Motor neuron (in vitro differentiated cells): Measurements from ENCODE around the gene COX10. TPM values are rescaled to one million over a fixed set of nuclear protein-coding genes. Genes with fewer than 3 reads are reported as not detected.

Source experiments
- ATAC-seq, 8 experiments: fragments of 200-7000 bp; cut with Tn5 transposase; replicated peaks in 6 of 8; 2 replicates each; pipeline ENCODE4 v1.8.0; 2021; ENCODE audit warnings: mild to moderate bottlenecking in 8 of 8, moderate library complexity in 8 of 8
- H3K27ac ChIP-seq, 2 donors: fragments of 250-450 bp; sonication (Bioruptor Pico); 2 replicates each; pipeline ENCODE4 v1.9.0; 2021; ENCODE audit warnings: antibody characterized with exemption in 2 of 2, mild to moderate bottlenecking in 2 of 2, moderate library complexity in 1 of 2
- H3K4me1 ChIP-seq, 2 donors: fragments of 250-450 bp; sonication (Bioruptor Pico); replicated peaks in 1 of 2; 2 replicates each; pipeline ENCODE4 v1.6.1; 2021; ENCODE audit warnings: antibody characterized with exemption in 2 of 2, mild to moderate bottlenecking in 2 of 2, moderate library complexity in 1 of 2
- H3K4me3 ChIP-seq, 5 donors: fragments of 250-450 bp; sonication (Bioruptor Pico); 2 replicates each; pipeline ENCODE4 v1.9.0; 2021; ENCODE audit warnings: antibody characterized with exemption in 5 of 5, mild to moderate bottlenecking in 5 of 5, moderate library complexity in 4 of 5
- WGBS, 10 experiments: fragments of 450-650 bp; shearing (Covaris generic); methylation state at CpG; one replicate each; pipeline ENCODE4 v1.0.0; 2022; 5-methylcytosine and 5-hydroxymethylcytosine counted together
- in situ Hi-C, 9 experiments: fragments of 400-800 bp; cut with MboI; loops; one replicate each; pipeline ENCODE4 v1.15.0; 2021; ENCODE audit warnings: low sequenced_read_pairs in 9 of 9, low pct_unique_long_range_greater_than_20kb in 2 of 9; ENCODE audit not compliant: unreplicated experiment in 9 of 9
- total RNA-seq, 8 experiments: library from RNA; unstranded; fragments of 300-600 nt; gene quantifications; 2 replicates each; pipeline versions ENCODE4 v1.2.3 to v1.2.4, GENCODE V29; 2022

The COX10 gene
- total RNA-seq, 8 experiments from 2014 or later: 13.8 to 31.6 (median 18.8) TPM

DNA sequence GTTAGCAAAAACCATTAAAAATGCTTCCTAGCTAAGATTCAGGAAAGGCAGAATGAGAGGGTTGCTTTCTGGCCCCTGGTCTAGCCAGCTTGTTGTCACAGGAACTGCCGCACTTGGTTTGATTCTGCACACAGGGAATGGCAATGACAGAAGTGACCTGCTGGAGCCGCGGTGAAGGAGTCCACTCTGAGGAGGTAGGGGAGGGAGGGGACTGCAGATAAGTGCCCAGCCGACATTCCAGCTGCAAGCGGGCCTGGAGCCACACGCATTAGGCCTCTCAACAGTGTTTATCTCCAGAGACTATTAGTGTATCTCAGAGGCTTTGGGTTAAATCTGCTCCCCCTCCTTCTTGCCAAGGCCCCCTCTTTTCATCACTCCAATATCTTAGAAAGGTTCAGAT lies 128.7 kb downstream of the COX10 start:
- WGBS, 10 experiments: 37 to 100% (median 100%) methylated on average over 1 to 4 of the region's 6 CpGs; no CpG with 5 or more reads in 3 of the 10 experiments
- ATAC-seq: peak in 5 of 8 experiments; percentile 42 to 73 (median 52)
- in situ Hi-C loops: no loop called here

DNA sequence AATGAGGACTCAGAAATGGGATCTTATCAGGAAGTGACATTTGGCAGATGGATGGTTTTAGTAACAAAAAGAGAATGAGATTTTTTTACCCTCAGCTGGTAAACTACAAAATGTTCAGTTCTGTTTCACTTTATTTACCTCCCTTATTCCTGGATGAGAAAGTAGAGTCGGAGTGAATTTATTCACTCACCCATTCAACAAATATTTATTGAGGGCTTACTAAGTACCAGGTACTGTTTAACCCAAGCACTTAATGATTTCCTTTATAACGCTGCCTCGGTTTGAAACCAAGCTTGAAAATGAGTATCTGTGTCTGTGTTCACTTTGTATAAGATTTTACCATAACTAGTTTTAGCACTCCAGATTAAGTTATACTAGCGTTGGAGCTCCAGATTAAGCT lies 129.3 kb downstream of the COX10 start:
- in situ Hi-C loops: no loop called here
- ATAC-seq: no peak
- Histone ChIP-seq H3K4me3 (no peak overlapping the region), H3K4me1 (peaks cover 4 to 7% of the 10 kb centered on the region in 2 donors), H3K27ac (no peak overlapping the region)
- WGBS, 10 experiments: 64 to 100% (median 90%) methylated on average over 1 to 4 of the region's 4 CpGs

More for the DNA sequence above, 128.7 kb downstream of the COX10 start:
- Histone ChIP-seq H3K4me1 (peaks cover 0 to 3% of the 10 kb centered on the region in 2 donors), H3K4me3 (no peak overlapping the region), H3K27ac (no peak overlapping the region)

DNA sequence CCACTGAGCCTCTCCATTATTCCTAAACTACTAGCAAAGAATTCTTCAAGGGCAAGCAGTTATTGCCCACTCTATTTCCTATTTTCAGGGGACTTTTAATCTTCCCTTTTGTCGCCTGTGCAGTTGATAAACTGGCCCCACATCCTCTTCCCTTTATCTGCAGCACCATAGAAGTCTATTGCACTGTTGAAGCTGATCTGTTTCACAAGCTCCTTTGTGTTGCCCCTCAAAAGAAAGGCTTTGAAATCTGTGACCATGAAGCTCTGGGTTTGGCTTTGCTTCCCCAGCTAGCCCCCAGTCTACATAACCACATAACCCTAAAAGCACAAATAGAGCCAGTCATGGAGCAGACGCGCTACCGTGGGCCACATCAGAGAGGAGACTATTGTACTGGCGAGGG lies 130.3 kb downstream of the COX10 start:
- H3K27ac ChIP-seq: no peak overlapping the region
- in situ Hi-C loops: no loop called here
- no peak overlapping the region for H3K4me3 ChIP-seq
- 80 to 100% (median 97%) methylated on average over 1 to 5 of the region's 5 CpGs; no CpG with 5 or more reads in 4 of the 10 experiments for WGBS, 10 experiments
- peaks cover 5 to 9% of the 10 kb centered on the region in 2 donors for H3K4me1 ChIP-seq
- no peak for ATAC-seq

DNA sequence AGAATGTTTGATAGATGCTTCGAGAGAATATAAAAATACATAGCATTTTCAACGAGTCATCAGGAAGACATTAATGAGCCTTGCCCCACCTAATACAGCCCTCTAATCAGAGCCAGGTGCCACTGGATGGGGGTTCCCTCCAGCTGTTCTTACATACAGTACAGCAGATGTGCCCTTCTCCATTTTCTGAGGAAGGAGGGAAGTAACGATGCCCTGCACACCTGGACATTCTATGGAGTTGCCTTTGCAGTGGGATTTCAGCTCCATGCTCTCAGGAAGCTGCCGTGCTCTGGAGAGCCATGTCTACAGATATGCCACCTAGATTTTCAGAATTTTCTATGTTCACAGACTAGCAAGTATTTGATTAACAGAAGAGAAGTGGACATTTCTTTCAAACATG lies 131.1 kb downstream of the COX10 start:
- in situ Hi-C loops: no loop called here

DNA sequence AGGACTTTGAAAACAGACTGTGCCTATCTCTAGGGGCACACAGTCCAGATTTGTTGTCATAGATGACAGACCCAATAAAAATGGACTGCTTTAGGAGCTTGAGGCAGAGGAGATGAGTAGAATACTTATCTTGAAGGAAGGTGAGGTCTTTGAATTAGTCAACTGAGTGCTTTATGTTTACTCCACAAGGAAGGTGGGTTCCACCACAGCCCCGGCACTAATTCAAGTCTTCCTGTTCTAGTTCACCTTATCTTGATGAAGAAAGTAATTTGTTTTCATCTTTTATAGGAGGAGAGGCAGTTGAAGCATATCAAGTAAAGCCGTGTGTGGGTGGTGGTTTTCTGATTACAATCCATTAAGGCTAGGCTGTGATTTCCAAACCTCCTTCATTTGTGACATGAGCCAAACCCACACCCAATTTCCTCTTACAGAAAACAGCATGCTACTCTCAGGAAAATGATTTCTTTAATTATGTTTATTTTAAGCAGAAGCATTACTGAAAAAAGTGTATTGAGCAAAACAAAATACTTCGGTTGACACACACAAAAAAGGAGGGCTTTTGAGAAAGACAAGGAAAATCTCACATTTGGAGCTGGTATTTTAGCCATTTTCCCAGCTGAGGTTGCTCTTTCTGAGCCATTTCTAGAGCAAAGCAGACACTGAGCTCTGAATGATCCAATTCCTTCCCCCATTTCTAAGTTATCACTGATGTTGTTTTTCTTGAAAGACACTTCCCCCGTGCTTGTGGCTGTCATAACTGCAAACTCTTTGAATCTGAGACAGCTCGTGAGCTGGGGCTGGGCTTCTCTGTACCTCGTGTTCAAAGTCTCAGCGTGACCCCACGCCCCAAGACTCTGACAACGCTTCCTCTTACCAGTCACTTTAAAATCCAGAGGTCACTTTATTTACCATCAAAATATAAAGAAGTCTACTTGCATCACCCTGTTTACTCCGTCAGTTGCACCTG lies 132.0 kb downstream of the COX10 start:
- ATAC-seq: peak in 1 of 8 experiments; percentile 54
- H3K4me1 ChIP-seq: peaks cover 5 to 9% of the 10 kb centered on the region in 2 donors
- no peak overlapping the region for H3K27ac ChIP-seq
- 51 to 100% (median 83%) methylated on average over 2 to 10 of the region's 10 CpGs for WGBS, 10 experiments
- in situ Hi-C loops: no loop called here
- no peak overlapping the region for H3K4me3 ChIP-seq

More for the DNA sequence above, 131.1 kb downstream of the COX10 start:
- Histone ChIP-seq H3K27ac (no peak overlapping the region), H3K4me3 (no peak overlapping the region), H3K4me1 (peaks cover 5 to 9% of the 10 kb centered on the region in 2 donors)
- no peak for ATAC-seq
- 80 to 100% (median 100%) methylated on average over 1 to 2 of the region's 4 CpGs; no CpG with 5 or more reads in 4 of the 10 experiments for WGBS, 10 experiments

DNA sequence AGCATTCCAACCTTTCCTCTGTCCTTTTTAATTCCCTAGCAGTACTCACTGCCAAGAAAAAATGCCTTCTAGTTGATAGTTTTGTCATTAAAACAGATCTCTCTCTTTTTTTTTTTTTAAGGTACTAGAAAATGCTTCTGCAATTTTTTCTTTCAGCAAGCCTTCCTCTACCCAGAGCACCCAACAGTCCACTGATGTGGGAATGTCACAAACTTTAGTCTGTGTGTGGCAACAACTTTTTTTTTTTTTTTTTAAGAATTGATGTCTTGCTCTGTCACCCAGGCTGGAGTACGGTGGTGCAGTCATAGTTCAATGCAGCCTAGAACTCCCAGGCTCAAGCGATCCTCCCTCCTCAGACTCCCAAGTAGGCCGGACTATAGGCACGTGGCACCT lies 132.7 kb downstream of the COX10 start:
- Histone ChIP-seq H3K27ac (no peak overlapping the region), H3K4me1 (peaks cover 5 to 9% of the 10 kb centered on the region in 2 donors), H3K4me3 (no peak overlapping the region)
- 83 to 100% (median 97%) methylated on average over 1 to 4 of the region's 4 CpGs; no CpG with 5 or more reads in 5 of the 10 experiments for WGBS, 10 experiments
- no peak for ATAC-seq
- in situ Hi-C loops: no loop called here

DNA sequence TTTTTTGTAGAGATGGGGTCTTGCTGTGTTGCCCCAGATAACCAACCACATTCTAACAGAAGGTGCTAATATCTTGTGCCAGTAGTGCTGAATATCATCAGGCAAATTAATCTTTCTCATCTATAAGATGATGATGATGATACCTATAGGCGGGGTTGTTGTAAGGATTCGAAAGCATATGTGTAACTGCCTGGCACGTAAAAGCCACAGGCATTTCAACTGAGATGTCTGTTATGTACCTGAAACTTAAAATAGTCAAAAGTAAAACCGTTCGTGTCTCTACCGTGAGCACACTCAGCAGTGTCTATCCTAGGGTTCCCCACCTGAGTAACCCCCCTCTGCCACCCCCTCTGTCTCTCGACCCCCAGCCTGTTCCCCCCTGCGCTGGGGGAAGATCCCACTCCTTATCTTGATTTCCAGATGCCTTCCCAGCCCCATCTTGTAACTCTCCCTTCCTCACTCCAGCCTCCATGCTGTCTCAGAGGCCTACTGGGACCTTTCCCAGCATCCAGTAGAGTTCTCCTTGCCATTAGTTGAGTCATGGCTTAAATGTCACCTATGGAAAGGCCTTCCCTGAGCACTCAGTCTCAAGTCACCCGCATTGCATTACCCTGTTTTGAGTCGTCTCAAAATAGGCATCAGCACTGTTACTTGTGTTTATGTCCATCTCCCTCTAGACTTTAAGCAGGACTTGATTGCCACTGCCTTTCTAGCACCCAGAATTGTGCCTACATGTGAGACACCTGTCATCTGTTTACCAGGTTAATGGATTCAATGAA lies 133.3 kb downstream of the COX10 start:
- no peak overlapping the region for H3K27ac ChIP-seq
- no peak for ATAC-seq
- peaks cover 5 to 9% of the 10 kb centered on the region in 2 donors for H3K4me1 ChIP-seq
- 90 to 100% (median 100%) methylated on average over 1 to 6 of the region's 10 CpGs; no CpG with 5 or more reads in 2 of the 10 experiments for WGBS, 10 experiments
- H3K4me3 ChIP-seq: no peak overlapping the region
- in situ Hi-C loops: no loop called here

DNA sequence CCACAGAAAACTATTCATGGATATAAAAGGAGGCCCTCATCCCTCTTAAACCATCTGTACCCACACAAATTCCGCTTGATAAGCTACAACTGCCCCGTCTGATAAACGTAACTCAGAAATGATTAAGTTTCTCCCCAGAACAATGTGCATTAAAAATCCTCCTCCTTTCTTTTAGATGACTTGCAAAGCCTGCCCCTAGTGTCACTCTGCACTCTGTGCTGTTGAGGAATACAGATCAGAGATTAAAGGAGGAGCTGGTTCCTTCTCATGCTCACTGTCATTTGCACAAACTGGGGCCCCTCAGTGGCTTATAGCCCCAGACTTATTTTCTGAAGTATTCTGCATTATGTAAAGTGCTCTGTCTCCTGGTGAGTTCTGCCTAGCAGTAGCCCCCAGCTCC lies 134.1 kb downstream of the COX10 start:
- no peak overlapping the region for H3K4me3 ChIP-seq
- peaks cover 5 to 6% of the 10 kb centered on the region in 2 donors for H3K4me1 ChIP-seq
- no peak overlapping the region for H3K27ac ChIP-seq
- ATAC-seq: peak; percentile 41 to 78 (median 60)
- in situ Hi-C loops: no loop called here
- WGBS, 10 experiments: 42 to 100% (median 75%) methylated on average over 2 to 3 of the region's 3 CpGs; no CpG with 5 or more reads in 2 of the 10 experiments

DNA sequence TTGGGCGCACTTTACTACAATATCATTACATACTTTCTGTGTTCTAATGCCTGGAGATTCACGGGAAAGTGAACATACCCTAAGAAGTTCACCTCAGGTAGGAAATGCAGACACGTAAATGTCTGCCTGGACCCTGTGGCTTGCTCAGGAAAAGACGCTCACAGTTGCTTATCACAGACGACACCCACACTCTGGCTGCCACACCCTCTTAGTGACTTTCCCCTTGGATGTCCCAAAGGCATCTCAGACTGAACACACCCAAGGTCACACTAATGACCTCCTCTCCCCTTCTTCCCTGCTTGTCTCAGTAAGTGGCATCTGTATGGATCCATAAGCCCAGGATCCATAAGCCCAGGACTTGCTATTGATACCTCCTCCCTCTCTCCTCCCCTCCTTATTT lies 134.8 kb downstream of the COX10 start:
- no peak overlapping the region for H3K4me3 ChIP-seq
- no peak overlapping the region for H3K27ac ChIP-seq
- no peak for ATAC-seq
- 33 to 80% (median 80%) methylated on average over 1 to 5 of the region's 5 CpGs; no CpG with 5 or more reads in 5 of the 10 experiments for WGBS, 10 experiments
- in situ Hi-C loops: no loop called here
- H3K4me1 ChIP-seq: peaks cover 6% of the 10 kb centered on the region in 2 donors

DNA sequence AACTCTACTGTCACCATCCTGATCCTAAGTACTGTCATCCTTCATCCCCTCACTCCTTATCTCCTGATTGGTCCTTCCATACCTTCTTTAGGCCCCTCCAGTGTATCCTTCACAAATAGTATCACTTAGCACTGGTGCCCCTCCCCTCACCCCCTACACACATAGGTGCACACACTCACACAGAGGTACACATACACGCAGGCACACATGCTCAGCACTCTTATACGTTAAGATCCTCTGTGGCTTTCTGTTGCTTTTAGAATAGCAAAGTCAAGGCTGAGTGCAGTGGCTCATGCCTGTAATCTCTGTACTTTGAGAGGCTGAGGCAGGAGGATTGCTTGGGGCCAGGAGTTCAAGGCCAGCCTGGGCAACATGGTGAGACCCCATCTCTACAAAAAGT lies 135.2 kb downstream of the COX10 start:
- WGBS, 10 experiments: 60 to 100% (median 95%) methylated on average over 1 to 2 of the region's 2 CpGs; no CpG with 5 or more reads in 5 of the 10 experiments
- Histone ChIP-seq H3K4me3 (no peak overlapping the region), H3K4me1 (peaks cover 6 to 7% of the 10 kb centered on the region in 2 donors), H3K27ac (no peak overlapping the region)
- ATAC-seq: no peak
- in situ Hi-C loops: no loop called here

DNA sequence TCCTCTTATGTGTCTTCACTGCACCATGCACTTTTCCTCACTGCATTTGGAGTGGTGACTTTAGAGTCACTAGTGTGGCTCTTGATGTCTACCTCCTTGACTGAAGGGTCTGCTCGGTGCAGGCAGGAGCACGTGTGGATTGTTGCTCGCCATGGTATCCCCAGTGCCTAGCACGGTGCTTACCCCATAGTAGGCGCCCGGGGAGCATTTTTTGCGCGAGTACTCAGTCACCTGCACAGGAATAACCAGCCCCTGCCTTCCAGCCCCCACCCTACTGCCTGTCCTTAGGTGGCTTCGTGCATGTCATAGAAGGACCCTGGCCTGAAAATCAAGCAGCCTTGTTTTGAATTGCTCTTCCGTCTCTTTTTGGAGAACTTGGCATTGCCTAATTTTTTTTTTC lies 136.1 kb downstream of the COX10 start:
- Histone ChIP-seq H3K4me1 (peaks cover 6 to 7% of the 10 kb centered on the region in 2 donors), H3K4me3 (no peak overlapping the region), H3K27ac (no peak overlapping the region)
- 83 to 100% (median 95%) methylated on average over 1 to 9 of the region's 10 CpGs; no CpG with 5 or more reads in 5 of the 10 experiments for WGBS, 10 experiments
- in situ Hi-C loops: no loop called here
- no peak for ATAC-seq

DNA sequence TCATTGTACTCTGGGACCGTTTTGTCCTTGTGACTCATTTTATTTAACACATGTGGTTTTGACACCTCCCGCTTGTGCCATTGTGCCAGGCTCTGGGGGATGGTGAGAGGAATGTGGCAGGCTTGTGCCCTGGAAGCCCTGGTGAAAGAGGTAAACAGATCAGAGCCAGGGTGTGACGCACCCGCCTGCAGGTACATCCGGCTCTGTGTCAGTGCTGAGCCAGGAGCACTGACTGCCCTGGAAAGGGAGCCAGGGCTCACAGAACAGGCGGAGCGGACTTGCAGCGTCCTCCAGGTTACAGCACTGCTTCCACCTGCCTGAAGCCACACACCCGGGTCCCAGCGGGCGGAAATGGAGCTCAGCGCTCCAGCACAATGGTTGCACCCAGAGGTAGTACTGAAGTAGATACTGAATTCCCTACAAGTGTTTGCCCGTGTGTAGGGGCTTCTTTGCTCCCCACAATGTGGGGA lies 136.7 kb downstream of the COX10 start:
- WGBS, 10 experiments: 60 to 94% (median 83%) methylated on average over 1 to 7 of the region's 13 CpGs; no CpG with 5 or more reads in 4 of the 10 experiments
- Histone ChIP-seq H3K27ac (no peak overlapping the region), H3K4me3 (no peak overlapping the region), H3K4me1 (peaks cover 6 to 7% of the 10 kb centered on the region in 2 donors)
- in situ Hi-C loops: no loop called here
- no peak for ATAC-seq

DNA sequence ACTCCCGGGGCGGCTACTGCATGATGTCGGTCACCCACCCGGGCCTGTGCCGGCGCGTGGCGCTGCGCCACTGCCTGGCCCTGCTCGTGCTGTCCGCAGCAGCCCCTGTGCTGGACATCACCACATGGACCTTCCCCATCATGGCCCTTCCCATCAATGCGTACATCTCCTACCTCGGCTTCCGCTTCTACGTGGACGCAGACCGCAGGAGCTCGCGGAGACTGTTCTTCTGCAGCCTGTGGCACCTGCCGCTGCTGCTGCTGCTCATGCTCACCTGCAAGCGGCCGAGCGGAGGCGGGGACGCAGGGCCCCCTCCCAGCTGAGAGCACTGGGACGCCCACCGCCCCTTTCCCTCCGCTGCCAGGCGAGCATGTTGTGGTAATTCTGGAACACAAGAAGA lies 137.6 kb downstream of the COX10 start:
- in situ Hi-C loops: no loop called here
- 75 to 100% (median 98%) methylated on average over 1 to 15 of the region's 29 CpGs; no CpG with 5 or more reads in 3 of the 10 experiments for WGBS, 10 experiments
- Histone ChIP-seq H3K27ac (no peak overlapping the region), H3K4me3 (no peak overlapping the region), H3K4me1 (peaks cover 6 to 7% of the 10 kb centered on the region in 2 donors)
- ATAC-seq: no peak
